Duodenal mucosa (tissue), 2 donors: Measurements from ENCODE around the gene BCORL1.

Experiments
- H3K27ac ChIP-seq: one replicate; pipeline ENCODE4 v1.7.0; 2013; ENCODE audit warnings: low read depth, low read length
- H3K27me3 ChIP-seq, 2 donors: one replicate each; pipeline ENCODE4 v1.7.0; 2013; ENCODE audit warnings: low read length in 2 of 2, control low read depth in 1 of 2; ENCODE audit not compliant: insufficient read depth in 2 of 2, control insufficient read depth in 1 of 2
- H3K36me3 ChIP-seq, 2 donors: one replicate each; pipeline ENCODE4 v1.7.0; 2013; ENCODE audit warnings: low read length in 2 of 2, control low read depth in 1 of 2; ENCODE audit not compliant: insufficient read depth in 2 of 2, control insufficient read depth in 1 of 2
- H3K4me1 ChIP-seq, 2 donors: one replicate each; pipeline ENCODE4 v1.7.0; 2013; ENCODE audit warnings: low read length in 2 of 2, control low read depth in 1 of 2; ENCODE audit not compliant: insufficient read depth in 2 of 2, control insufficient read depth in 1 of 2
- H3K4me3 ChIP-seq, 2 donors: one replicate each; pipeline ENCODE4 v1.7.0; 2013; ENCODE audit warnings: low read length in 2 of 2, low read depth in 1 of 2
- H3K9ac ChIP-seq, 2 donors: one replicate each; pipeline ENCODE4 v1.7.0; 2013; ENCODE audit warnings: low read length in 2 of 2, low read depth in 1 of 2
- H3K9me3 ChIP-seq, 2 donors: one replicate each; pipeline ENCODE4 v1.7.0; 2013; ENCODE audit warnings: low read length in 2 of 2, control low read depth in 1 of 2; ENCODE audit not compliant: control insufficient read depth in 1 of 2

The BCORL1 gene

DNA sequence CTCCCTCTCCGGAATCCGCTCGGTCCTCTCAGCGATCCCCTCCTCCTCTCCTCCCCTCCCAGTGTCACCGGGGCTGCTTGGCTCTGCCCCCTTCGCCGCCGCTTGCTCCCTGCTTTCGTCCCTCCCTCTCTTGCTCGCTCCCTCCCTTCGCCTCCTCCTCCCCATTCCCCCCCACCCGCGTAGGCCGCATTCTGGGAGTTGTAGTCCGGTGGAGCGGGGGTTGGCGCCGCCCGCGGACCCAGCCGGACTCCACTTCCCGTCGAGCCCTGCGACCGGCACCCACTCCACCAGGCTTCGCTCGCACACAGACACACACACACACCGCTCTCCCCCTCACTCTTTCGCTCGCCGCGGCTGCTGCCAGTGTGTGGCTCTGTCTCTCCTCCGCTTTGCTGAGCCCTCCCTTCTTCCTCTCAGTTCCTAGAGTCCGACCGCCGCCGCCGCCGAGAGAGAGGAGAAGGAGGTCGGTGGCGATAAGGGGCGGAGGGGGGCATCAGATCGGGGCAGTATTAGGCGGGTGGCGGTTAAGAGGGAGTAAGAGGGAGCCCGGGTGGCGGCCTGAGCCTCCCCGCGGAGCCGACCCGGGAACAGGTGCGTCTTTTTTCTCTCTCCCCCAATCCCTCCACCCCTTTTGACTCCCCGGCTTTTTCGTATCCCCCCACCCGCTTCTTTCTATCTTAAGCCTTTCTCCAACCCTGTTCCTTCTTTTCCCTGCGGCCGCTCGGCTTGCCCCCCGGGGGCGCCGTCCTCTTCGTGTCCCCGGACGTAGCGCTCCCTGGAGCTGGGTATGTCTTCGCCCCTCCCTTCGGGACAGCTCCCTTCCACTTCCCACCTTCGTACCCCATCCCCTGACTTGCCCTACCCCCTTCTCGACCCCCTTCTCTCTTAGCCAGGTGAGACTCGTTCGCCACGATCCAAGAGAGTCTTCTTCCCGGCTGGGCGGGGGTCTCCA is at the start of gene BCORL1:
Gene BCORL1 (plus strand): TSS at position 336 of the 952 bp plus-strand sequence. CDS start 22,597 bp downstream, outside the sequence.
- peak within 1 kb of the TSS; percentile 33 to 47 for H3K9ac ChIP-seq

GRCh38 chrX:129932821-129933321 is 49.6 kb upstream of the BCORL1 start:
- peak overlapping the region; percentile 35 to 40 for H3K4me3 ChIP-seq
- H3K4me1 ChIP-seq: no peaks in the 10 kb centered on the region
- H3K27ac ChIP-seq: no peak overlapping the region
- peak overlapping the region in 1 of 2 donors; percentile 51 for H3K9ac ChIP-seq
- no peaks in the 10 kb centered on the region for H3K9me3 ChIP-seq
- peaks cover 4 to 5% of the 10 kb centered on the region in 2 donors for H3K36me3 ChIP-seq
- no peaks in the 10 kb centered on the region for H3K27me3 ChIP-seq

More for the DNA sequence above, at the start of gene BCORL1:
- H3K27me3 ChIP-seq: no peaks in the 10 kb centered on the region
- peaks cover 0 to 5% of the 10 kb centered on the region in 2 donors for H3K4me1 ChIP-seq
- no peaks in the 10 kb centered on the region for H3K9me3 ChIP-seq
- no peaks in the 10 kb centered on the region for H3K36me3 ChIP-seq
- peak within 1 kb of the TSS; percentile 65 to 71 for H3K4me3 ChIP-seq
- peak within 1 kb of the TSS; percentile 20 for H3K27ac ChIP-seq

DNA sequence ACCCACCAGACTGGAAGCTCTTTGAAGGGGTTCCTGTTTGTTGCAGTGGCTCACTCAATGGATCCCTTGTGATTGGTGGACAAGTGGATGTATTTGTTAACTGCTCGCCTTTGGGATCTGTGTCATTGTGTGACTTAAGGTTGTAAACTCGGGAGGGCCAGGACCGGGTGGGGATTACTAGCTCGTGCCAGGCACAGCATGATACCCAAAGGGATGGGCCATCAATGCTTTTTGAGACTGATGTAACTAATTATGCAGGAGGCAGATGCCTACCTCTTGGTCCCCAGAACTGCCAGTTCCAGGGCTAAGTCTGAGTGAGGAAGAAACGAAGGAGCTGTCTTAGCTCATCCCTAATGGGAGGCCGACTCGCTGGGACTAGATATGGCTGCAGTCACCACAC is 48.7 kb upstream of the BCORL1 start:
- Histone ChIP-seq H3K27ac (no peak overlapping the region), H3K36me3 (peaks cover 4 to 5% of the 10 kb centered on the region in 2 donors), H3K9ac (no peak overlapping the region), H3K9me3 (no peaks in the 10 kb centered on the region), H3K4me1 (no peaks in the 10 kb centered on the region), H3K27me3 (no peaks in the 10 kb centered on the region), H3K4me3 (no peak overlapping the region)

- Histone ChIP-seq H3K4me1 (no peaks in the 10 kb centered on the region), H3K27me3 (no peaks in the 10 kb centered on the region), H3K9me3 (no peaks in the 10 kb centered on the region), H3K4me3 (no peak overlapping the region), H3K9ac (no peak overlapping the region), H3K27ac (no peak overlapping the region), H3K36me3 (peaks cover 0 to 5% of the 10 kb centered on the region in 2 donors)
These were observed 48.0 kb upstream of the BCORL1 start for GRCh38 chrX:129934461-129934860.

DNA sequence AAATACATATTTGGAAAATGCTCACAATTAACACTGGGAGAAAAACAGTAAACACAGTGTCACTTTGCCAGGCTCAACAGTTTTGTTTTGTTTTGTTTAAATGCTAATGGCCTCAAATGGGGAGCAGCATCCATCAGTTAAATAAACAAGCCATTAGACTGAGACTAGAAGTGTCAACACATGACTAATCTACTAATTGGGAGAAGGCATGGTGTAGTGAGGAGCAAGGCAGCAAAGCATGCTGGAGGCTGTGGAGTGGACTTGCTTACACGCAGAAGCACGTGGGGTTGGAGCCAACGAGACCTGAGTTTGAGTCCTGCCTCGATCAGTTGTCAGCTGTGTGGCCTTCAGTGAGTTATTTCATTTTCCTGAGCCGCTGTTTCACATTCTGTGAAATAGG is 47.5 kb upstream of the BCORL1 start:
- H3K9me3 ChIP-seq: no peaks in the 10 kb centered on the region
- no peaks in the 10 kb centered on the region for H3K27me3 ChIP-seq
- H3K4me1 ChIP-seq: no peaks in the 10 kb centered on the region
- H3K4me3 ChIP-seq: no peak overlapping the region
- H3K9ac ChIP-seq: no peak overlapping the region
- H3K27ac ChIP-seq: no peak overlapping the region
- H3K36me3 ChIP-seq: peaks cover 0 to 2% of the 10 kb centered on the region in 2 donors

DNA sequence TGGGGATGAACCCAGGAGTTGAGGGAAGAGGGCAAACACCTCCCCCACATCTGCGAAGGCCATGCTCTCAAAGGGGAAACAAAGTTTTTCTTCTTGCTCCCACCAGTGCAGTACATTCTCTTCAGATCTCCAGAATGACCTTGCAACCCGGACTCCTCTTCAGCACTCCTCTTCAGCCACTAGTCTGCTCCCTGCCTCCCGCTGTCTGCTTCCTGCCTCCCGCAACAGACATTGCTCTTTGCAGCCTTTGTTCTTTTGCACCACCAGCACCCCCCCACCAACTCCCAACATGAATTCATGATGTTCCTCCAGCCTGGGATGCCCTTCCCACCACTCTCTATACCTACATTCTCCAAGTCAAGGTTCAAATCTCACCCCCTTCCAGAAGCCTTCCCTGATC is 44.4 kb upstream of the BCORL1 start:
- no peaks in the 10 kb centered on the region for H3K27me3 ChIP-seq
- H3K27ac ChIP-seq: no peak overlapping the region
- H3K4me3 ChIP-seq: no peak overlapping the region
- no peaks in the 10 kb centered on the region for H3K4me1 ChIP-seq
- no peaks in the 10 kb centered on the region for H3K9me3 ChIP-seq
- H3K9ac ChIP-seq: no peak overlapping the region
- no peaks in the 10 kb centered on the region for H3K36me3 ChIP-seq

- Histone ChIP-seq H3K27ac (no peak overlapping the region), H3K36me3 (no peaks in the 10 kb centered on the region), H3K4me3 (no peak overlapping the region), H3K4me1 (no peaks in the 10 kb centered on the region), H3K9ac (no peak overlapping the region), H3K27me3 (no peaks in the 10 kb centered on the region), H3K9me3 (no peaks in the 10 kb centered on the region)
These were observed 42.4 kb upstream of the BCORL1 start for GRCh38 chrX:129939986-129940385.

GRCh38 chrX:129940721-129941120 is 41.7 kb upstream of the BCORL1 start:
- Histone ChIP-seq H3K4me1 (no peaks in the 10 kb centered on the region), H3K9ac (no peak overlapping the region), H3K4me3 (no peak overlapping the region), H3K27me3 (no peaks in the 10 kb centered on the region), H3K27ac (no peak overlapping the region), H3K9me3 (no peaks in the 10 kb centered on the region), H3K36me3 (no peaks in the 10 kb centered on the region)

GRCh38 chrX:129945131-129945530 is 37.3 kb upstream of the BCORL1 start:
- no peaks in the 10 kb centered on the region for H3K9me3 ChIP-seq
- no peak overlapping the region for H3K4me3 ChIP-seq
- no peaks in the 10 kb centered on the region for H3K36me3 ChIP-seq
- H3K27ac ChIP-seq: no peak overlapping the region
- no peaks in the 10 kb centered on the region for H3K27me3 ChIP-seq
- H3K9ac ChIP-seq: no peak overlapping the region
- H3K4me1 ChIP-seq: no peaks in the 10 kb centered on the region

DNA sequence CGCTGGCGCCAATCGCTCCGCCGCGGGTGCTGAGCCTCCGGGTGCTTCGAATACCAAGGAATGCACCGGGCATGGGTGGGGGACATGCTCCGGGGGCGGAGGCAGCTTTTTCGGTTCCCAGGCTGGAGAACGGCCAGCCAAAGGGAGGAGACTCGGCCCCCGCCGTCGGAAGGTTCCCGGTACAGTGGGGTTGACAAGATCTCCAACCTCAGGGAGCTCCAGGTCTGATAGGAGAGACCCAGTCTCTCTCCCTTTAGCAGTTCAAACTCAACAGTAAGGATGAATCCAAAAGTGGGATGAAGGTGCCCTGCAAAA is 29.1 kb upstream of the BCORL1 start:
- no peak overlapping the region for H3K4me3 ChIP-seq
- H3K9ac ChIP-seq: no peak overlapping the region
- H3K4me1 ChIP-seq: peaks cover 0 to 7% of the 10 kb centered on the region in 2 donors
- H3K9me3 ChIP-seq: no peaks in the 10 kb centered on the region
- no peak overlapping the region for H3K27ac ChIP-seq
- H3K27me3 ChIP-seq: no peaks in the 10 kb centered on the region
- no peaks in the 10 kb centered on the region for H3K36me3 ChIP-seq
